Measurements from ENCODE around the gene ADAM15. TPM values are rescaled to one million over a fixed set of nuclear protein-coding genes. Genes with fewer than 3 reads are reported as not detected.
A peak's percentile ranks its signal among the peaks of the same experiment; 100 is the strongest.

The ADAM15 gene
- total RNA-seq, 1 donor from 2014 or later: 7.6 TPM

DNA sequence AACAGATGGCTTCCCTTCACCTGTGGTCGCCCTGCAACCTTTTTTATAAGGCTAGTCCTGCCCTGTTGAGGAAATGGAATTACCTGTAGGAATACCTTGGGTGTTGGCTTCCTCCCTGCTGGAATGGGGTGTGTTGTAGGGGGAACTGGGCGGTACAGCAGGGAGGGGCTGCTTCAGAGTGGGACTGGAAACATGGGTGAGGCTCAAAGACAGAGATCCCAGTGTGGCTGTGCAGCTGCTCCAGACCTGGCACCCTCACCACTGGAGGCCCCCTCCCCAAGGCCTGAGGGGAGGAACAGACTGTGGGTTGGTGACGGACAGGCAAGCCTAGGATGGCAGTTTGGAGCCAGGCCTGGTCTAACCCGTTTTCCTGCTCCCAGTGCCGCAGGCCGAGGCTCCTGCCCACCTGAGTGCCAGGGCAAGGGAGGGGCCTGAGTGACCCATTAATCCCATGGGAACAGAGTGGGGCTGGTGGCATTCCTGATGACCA, 32.0 kb downstream of the ADAM15 start:
- Mint-ChIP-seq H3K4me3 (ENCODE audit: unreplicated experiment) (peak overlapping the region; percentile 34), H3K27me3 (ENCODE audit: unreplicated experiment) (peaks cover 30% of the 10 kb centered on the region), H3K27ac (ENCODE audit: unreplicated experiment) (no peak overlapping the region), H3K4me1 (ENCODE audit: low read depth, unreplicated experiment) (peaks cover 25% of the 10 kb centered on the region), H3K36me3 (ENCODE audit: unreplicated experiment) (no peaks in the 10 kb centered on the region), H3K9me3 (ENCODE audit: unreplicated experiment) (peaks cover 17% of the 10 kb centered on the region)
- no peak for DNase-seq
- TF ChIP-seq, protein P1, sequence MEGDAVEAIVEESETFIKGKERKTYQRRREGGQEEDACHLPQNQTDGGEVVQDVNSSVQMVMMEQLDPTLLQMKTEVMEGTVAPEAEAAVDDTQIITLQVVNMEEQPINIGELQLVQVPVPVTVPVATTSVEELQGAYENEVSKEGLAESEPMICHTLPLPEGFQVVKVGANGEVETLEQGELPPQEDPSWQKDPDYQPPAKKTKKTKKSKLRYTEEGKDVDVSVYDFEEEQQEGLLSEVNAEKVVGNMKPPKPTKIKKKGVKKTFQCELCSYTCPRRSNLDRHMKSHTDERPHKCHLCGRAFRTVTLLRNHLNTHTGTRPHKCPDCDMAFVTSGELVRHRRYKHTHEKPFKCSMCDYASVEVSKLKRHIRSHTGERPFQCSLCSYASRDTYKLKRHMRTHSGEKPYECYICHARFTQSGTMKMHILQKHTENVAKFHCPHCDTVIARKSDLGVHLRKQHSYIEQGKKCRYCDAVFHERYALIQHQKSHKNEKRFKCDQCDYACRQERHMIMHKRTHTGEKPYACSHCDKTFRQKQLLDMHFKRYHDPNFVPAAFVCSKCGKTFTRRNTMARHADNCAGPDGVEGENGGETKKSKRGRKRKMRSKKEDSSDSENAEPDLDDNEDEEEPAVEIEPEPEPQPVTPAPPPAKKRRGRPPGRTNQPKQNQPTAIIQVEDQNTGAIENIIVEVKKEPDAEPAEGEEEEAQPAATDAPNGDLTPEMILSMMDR (IDR thresholded peaks at IDR 0.05; ENCODE audit: partially characterized antibody, unreplicated experiment): no peak

DNA sequence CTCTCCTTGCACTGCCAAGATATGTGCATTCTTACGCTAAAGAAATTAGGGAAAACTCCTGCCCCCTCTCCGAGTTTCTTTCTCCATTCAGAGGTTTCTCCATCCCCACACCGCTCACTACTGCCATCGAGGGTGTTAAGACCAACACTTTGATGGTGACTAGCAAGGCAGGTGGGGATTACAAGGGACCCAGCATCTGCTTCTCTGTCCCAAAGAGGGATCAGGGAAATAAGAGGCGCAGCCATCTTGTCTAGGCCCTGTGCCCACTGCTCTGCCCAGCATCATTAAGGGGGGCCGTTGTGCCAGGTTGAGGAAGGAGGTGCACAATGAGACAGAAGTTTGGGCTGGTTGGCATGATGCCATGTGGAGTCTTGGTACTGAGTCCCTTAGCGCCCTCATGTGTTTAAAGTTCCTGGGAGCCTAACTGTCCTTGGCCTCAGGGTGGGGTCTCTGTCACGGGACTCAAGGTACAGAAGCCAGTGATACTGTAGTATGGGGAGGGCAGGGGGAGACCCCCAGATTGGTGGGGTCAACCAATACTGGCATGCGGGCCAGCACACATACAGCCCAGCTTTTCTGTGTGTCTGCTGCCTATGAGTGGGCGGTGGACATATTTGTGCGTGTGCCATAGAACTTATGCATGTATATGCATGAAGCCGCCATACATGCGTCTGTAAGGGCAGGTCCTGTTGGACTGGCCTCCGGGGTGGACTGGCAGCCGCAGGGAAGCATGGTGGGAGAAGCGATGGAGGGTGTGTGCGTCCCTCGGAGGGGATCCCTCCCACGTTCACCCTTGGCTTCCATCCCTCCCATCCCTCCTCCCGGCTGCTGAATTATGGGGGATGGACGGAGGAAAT, 33.0 kb downstream of the ADAM15 start:
- Mint-ChIP-seq H3K4me1 (ENCODE audit: low read depth, unreplicated experiment) (peaks cover 23% of the 10 kb centered on the region), H3K4me3 (ENCODE audit: unreplicated experiment) (peak overlapping the region; percentile 93), H3K27me3 (ENCODE audit: unreplicated experiment) (peaks cover 29% of the 10 kb centered on the region), H3K9me3 (ENCODE audit: unreplicated experiment) (peaks cover 13% of the 10 kb centered on the region), H3K36me3 (ENCODE audit: unreplicated experiment) (no peaks in the 10 kb centered on the region), H3K27ac (ENCODE audit: unreplicated experiment) (no peak overlapping the region)
- TF ChIP-seq, protein P1 (IDR thresholded peaks at IDR 0.05; ENCODE audit: partially characterized antibody, unreplicated experiment): no peak
- DNase-seq: no peak

DNA sequence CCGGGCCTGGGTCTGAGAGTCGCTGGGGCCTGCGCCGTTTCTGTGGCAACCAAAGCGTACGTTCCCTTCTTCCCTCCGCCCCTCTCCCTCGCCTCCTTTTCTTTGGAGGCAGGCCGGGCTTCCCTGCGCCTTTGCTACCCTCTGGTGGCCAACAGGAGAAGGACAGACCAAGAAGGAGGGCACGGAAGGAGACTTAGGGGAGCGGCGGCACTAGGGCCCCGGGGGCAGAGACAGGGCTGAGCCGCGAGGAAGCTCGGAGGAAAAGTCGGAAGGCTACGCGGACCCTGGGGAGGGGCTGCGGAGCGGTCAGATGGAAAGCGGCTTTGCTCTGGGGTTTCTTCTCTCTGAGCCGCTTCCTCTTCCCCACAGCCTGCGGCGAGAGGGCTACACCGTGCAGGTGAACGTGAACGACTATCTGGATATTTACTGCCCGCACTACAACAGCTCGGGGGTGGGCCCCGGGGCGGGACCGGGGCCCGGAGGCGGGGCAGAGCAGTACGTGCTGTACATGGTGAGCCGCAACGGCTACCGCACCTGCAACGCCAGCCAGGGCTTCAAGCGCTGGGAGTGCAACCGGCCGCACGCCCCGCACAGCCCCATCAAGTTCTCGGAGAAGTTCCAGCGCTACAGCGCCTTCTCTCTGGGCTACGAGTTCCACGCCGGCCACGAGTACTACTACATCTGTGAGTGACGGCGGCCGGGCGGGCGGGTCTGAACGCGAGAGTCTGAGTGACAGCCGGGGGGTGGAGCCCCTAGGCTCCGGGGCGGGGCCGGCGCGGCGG, 33.8 kb downstream of the ADAM15 start:
- H3K36me3 Mint-ChIP-seq (ENCODE audit: unreplicated experiment): no peaks in the 10 kb centered on the region
- peaks cover 24% of the 10 kb centered on the region for H3K27me3 Mint-ChIP-seq (ENCODE audit: unreplicated experiment)
- peak overlapping the region; percentile 64 for H3K27ac Mint-ChIP-seq (ENCODE audit: unreplicated experiment)
- H3K4me1 Mint-ChIP-seq (ENCODE audit: low read depth, unreplicated experiment): peaks cover 18% of the 10 kb centered on the region
- peaks cover 10% of the 10 kb centered on the region for H3K9me3 Mint-ChIP-seq (ENCODE audit: unreplicated experiment)
- TF ChIP-seq, protein P1 (IDR thresholded peaks at IDR 0.05; ENCODE audit: partially characterized antibody, unreplicated experiment): peak; percentile 87
- peak overlapping the region; percentile 93 for H3K4me3 Mint-ChIP-seq (ENCODE audit: unreplicated experiment)
- peak; percentile 95 for DNase-seq

DNA sequence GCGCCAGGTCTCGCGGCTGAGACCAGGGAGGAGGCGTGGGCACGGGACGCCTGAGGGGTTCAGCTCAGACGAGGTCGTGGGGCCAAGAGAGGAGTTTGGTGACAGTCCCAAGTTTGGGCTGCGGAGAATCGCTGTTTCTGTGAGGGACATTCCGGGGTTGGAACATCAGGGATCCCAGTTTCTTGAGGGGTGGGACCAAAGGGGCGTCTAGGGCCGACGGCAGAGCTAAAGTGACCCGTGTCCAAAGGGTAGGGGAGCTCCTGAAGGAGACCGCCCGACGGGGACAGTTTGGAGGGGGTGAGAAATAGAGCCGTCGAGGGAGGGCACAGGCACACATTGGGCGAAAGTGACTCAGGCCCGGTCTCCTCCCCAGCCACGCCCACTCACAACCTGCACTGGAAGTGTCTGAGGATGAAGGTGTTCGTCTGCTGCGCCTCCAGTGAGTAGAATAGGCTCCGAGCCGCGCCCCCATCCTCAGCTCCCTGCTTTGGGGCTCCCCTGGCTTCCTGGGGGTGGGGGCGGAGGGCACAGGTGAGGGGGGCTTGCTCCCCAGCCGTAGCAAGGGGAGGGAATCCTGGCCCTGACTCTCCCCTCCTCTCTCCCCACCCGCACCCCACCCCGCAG, 34.5 kb downstream of the ADAM15 start:
- Mint-ChIP-seq H3K9me3 (ENCODE audit: unreplicated experiment) (peaks cover 10% of the 10 kb centered on the region), H3K4me3 (ENCODE audit: unreplicated experiment) (peak overlapping the region; percentile 93), H3K27me3 (ENCODE audit: unreplicated experiment) (peaks cover 24% of the 10 kb centered on the region), H3K27ac (ENCODE audit: unreplicated experiment) (peak overlapping the region; percentile 38), H3K4me1 (ENCODE audit: low read depth, unreplicated experiment) (peaks cover 18% of the 10 kb centered on the region), H3K36me3 (ENCODE audit: unreplicated experiment) (no peaks in the 10 kb centered on the region)
- no peak for DNase-seq
- TF ChIP-seq, protein P1 (IDR thresholded peaks at IDR 0.05; ENCODE audit: partially characterized antibody, unreplicated experiment): no peak
